Stromal cell of bone marrow (primary cell): ENCODE results near the gene PPP2R3B.
"Not testable (repeated sequence)": the region's sequence is repeated elsewhere in the genome, so short reads cannot be mapped to it uniquely, and the experiment has no call there.

Experiments
- DNase-seq: peaks from one replicate; pipeline ENCODE4 v3.0.0-alpha.2; 2012; ENCODE audit warnings: low read depth

Gene PPP2R3B, protein sequence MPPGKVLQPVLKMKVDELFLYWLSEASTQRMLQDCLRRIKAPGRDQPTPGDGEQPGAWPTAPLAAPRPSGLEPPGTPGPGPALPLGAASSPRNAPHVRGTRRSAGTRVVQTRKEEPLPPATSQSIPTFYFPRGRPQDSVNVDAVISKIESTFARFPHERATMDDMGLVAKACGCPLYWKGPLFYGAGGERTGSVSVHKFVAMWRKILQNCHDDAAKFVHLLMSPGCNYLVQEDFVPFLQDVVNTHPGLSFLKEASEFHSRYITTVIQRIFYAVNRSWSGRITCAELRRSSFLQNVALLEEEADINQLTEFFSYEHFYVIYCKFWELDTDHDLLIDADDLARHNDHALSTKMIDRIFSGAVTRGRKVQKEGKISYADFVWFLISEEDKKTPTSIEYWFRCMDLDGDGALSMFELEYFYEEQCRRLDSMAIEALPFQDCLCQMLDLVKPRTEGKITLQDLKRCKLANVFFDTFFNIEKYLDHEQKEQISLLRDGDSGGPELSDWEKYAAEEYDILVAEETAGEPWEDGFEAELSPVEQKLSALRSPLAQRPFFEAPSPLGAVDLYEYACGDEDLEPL

GRCh38 chrX:386768-387575 lies at the start of gene PPP2R3B:
Gene PPP2R3B, minus strand, starts transcription at chrX:386907. Its CDS starts 216 bp downstream, at chrX:386691.
- DNase-seq, result peak; percentile 93

GRCh38 chrX:435536-436122 lies 48.9 kb upstream of the PPP2R3B start:
- DNase-seq, result no peak

DNA sequence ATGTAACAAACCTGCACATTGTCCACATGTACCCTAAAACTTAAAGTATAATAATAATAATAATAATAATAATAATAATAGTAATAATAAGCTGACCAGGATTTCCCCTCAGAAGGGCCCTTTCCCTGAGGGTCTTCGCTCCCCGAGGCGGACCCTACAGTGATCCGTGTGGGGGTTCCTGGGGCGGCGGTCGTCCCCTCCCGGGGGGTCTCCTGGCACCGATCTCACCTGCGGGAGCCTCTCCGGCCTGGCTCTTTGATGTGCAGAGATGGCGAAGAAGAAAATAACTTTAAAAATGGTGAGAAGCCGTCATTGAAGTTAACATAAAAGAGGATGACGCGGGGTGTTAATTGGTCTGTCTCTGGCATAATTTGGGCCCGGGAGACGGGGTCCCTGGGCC lies 48.2 kb upstream of the PPP2R3B start:
- no peak for DNase-seq

GRCh38 chrX:433771-434170 lies 47.1 kb upstream of the PPP2R3B start:
- no peak for DNase-seq

- not testable (repeated sequence) for DNase-seq
Observed at GRCh38 chrX:432666-433065, 46.0 kb upstream of the PPP2R3B start.

DNA sequence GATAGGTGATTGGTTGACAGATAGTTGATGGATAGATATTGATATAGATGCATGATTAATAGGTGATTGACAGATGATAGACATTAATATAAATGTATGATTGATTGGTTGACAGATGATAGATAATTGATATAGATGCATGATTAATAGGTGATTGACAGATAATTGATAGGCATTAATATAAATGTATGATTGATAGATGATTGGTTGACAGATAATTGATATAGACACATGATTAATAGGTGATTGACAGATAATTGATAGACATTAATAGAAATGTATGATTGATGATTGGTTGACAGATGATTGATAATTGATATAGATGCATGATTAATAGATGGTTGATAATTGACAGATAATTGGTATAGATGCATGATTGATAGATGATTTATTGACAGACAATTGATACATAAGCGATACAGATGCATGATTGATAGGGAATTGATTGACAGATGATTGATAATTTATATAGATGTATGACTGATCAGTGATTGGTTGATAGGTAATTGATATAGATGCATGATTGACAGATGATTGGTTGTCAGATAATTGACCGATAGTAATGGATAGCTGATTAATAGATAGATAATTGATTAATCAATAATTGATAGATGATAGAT lies 44.9 kb upstream of the PPP2R3B start:
- DNase-seq, result no peak

- no peak for DNase-seq
Observed at GRCh38 chrX:431056-431455, 44.3 kb upstream of the PPP2R3B start.

DNA sequence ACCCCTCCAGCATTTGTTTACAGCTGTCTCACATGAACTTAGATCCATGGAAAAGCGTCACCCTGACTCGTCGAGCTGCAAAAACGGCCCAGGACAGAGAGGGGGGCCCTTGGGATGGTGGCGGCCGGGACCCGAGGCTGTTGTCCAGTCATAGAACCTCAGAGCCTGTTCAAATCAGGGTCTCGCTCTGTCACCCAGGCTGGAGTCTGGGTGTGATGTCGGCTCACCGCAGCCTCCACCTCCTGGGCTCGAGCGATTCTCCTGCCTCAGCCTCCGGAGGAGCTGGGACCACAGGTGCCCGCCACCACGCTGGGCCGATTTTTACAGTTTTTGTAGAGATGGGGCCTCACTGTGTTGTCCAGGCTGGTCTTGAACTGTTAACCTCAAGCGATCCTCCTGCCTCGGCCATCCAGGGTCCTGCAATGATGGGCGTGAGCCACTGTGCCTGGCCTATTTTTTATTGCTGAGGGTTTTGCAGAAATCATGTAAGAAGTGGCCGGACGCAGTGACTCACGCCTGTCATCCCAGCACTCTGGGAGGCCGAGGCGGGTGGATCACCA lies 42.6 kb upstream of the PPP2R3B start:
- no peak for DNase-seq

- peak; percentile 10 for DNase-seq
Observed at GRCh38 chrX:427812-428725, 41.4 kb upstream of the PPP2R3B start.

DNA sequence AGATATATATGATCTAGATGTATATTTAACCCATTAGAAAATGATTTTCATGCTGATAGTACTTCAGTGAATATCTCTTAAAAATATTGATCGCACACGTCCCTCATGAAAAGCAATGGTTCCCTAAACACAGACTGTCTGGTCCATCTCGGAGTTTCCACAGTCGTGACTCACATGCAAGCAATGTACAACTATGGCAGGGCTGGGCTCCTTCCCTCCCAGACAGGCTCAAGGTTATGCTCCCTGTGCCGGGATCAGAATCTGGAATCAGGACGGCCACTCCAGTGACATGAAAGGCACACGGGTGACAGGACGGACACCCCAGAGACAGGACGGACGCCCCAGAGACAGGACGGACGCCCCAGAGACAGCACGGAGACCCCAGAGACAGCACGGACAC lies 40.2 kb upstream of the PPP2R3B start:
- DNase-seq, result no peak

- DNase-seq, result no peak
Observed at GRCh38 chrX:425056-425455, 38.3 kb upstream of the PPP2R3B start.

- no peak for DNase-seq
Observed at GRCh38 chrX:421646-422391, 35.1 kb upstream of the PPP2R3B start.

GRCh38 chrX:420496-421223 lies 34.0 kb upstream of the PPP2R3B start:
- no peak for DNase-seq

GRCh38 chrX:418927-419729 lies 32.4 kb upstream of the PPP2R3B start:
- DNase-seq, result no peak

GRCh38 chrX:415498-415897 lies 28.8 kb upstream of the PPP2R3B start:
- DNase-seq, result not testable (repeated sequence)

- DNase-seq, result no peak
Observed at GRCh38 chrX:413322-414201, 26.9 kb upstream of the PPP2R3B start.

DNA sequence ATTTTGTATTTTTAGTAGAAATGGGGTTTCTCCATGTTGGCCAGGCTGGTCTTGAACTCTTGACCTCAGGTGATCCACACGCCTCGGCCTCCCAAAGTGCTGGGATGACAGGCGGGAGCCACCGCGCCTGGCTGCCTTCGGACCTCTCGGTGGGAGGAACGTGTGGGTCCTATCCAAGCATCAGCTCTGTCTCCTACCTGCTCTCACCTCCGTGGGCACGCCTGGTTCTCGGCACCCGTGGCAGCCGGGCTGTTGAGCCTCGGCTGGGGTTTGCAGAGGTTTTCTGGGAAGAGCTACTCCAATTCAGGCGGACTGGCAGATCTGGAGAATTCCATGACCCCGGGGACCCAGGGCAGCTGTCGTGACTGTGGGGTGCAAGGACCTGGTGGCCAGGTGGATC lies 23.6 kb upstream of the PPP2R3B start:
- DNase-seq, result no peak
